Measurements from ENCODE around the gene XYLT1.

- TF ChIP-seq CTCF (IDR thresholded peaks at IDR 0.05) (no peak), POLR2A (IDR thresholded peaks at IDR 0.05) (no peak)
These were observed 97.2 kb downstream of the XYLT1 start for GRCh38 chr16:17373533-17373932.

Measured in vagina (tissue), 2 donors.